Activated naive CD4-positive, alpha-beta T cell treated with anti-CD3 and anti-CD28 coated beads for 36 hours (primary cell): ENCODE data around the gene DAG1. TPM values are rescaled to one million over a fixed set of nuclear protein-coding genes. Genes with fewer than 3 reads are reported as not detected.

Experiments used
- CTCF ChIA-PET: fragments of 350-600 bp; sonication (Branson Sonifier 250); formaldehyde crosslinking; loops from one replicate; lab custom pipeline; 2021; ENCODE audit warnings: antibody characterized with exemption; lab: Charles Lee
- DNase-seq: peaks from one replicate; pipeline ENCODE4 v3.0.0-alpha.2; 2020
- H3K27ac Mint-ChIP-seq: one replicate; pipeline ENCODE4 v1.8.0; 2021; ENCODE audit warnings: mild to moderate bottlenecking, mixed read lengths
- H3K27me3 Mint-ChIP-seq: one replicate; pipeline ENCODE4 v1.8.0; 2021; ENCODE audit warnings: low read depth, mixed read lengths
- H3K36me3 Mint-ChIP-seq: one replicate; pipeline ENCODE4 v1.8.0; 2021; ENCODE audit warnings: low read depth, mixed read lengths
- H3K4me1 Mint-ChIP-seq: one replicate; pipeline ENCODE4 v1.8.0; 2021; ENCODE audit warnings: low read depth, mixed read lengths
- H3K4me3 Mint-ChIP-seq: one replicate; pipeline ENCODE4 v1.8.0; 2021; ENCODE audit warnings: mild to moderate bottlenecking, moderate library complexity, mixed read lengths
- H3K9me3 Mint-ChIP-seq: one replicate; pipeline ENCODE4 v1.8.0; 2021; ENCODE audit warnings: mixed read lengths
- intact Hi-C: fragments of 100-400 bp; cut with micrococcal nuclease; formaldehyde crosslinking; loops from one replicate; pipeline ENCODE4 v1.15.1; 2023
- total RNA-seq, 2 experiments: library from RNA; stranded (reverse); gene quantifications; one replicate each; pipeline ENCODE4 v1.2.3, GENCODE V29; 2021

The DAG1 gene
- total RNA-seq: 1 to 10 TPM; 6.9 to 8.2 TPM

DNA sequence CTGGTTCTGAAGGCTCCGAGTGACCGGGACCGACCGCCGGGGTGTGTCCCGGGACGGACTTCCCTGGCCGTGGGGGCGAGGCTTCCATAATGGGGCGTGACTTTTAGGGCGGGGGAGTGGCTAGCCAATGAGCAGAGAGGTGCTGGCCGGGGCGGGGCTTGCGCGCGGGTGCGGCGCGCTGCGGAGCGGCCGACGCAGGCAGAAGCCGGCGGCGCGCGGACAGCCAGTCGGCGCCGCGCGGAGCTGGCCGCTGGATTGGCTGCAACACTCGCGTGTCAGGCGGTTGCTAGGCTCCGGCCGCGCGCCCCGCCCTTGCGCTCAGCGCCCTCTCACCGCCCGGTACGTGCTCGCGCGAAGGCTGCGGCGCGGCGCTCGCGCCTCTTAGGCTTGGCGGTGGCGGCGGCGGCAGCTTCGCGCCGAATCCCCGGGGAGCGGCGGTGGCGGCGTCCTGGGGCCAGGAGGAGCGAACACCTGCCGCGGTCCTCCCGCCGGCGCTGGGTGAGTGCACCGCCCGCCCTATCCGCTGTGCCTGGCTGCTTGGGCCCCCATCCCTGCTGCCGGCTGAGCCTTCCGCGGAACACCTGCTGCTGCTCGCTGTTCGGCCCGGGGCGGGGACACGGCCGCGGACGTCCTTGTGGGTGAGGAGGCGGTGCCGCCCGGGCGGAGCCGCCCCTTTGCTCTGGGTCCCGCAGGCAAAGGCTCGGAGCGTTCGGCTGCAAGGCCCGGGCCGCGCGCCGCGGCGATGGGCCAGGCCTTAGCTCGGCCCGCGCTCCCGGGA is at the start of gene DAG1:
TSS of gene DAG1 (plus strand) at position 332 of the 778 bp plus-strand sequence. CDS start 40,268 bp downstream, outside the sequence.
- peaks cover 2% of the 10 kb centered on the region for H3K36me3 Mint-ChIP-seq
- peak within 1 kb of the TSS; percentile 83 for H3K4me3 Mint-ChIP-seq
- intact Hi-C loops: loop anchor here (1.0 to 2.0 kb wide), 10 partner anchors 41 to 913 kb away; partner anchors contain the start of genes APEH, IMPDH2, KLHDC8B and NICN1
- H3K4me1 Mint-ChIP-seq: peaks cover 14% of the 10 kb centered on the region
- no peaks in the 10 kb centered on the region for H3K27me3 Mint-ChIP-seq
- H3K27ac Mint-ChIP-seq: peak within 1 kb of the TSS; percentile 85
- DNase-seq: peak; percentile 97
- CTCF ChIA-PET: interaction anchor here (0.5 to 1.4 kb wide), 6 partner anchors 21 to 449 kb away, joined by 3 to 4 read pairs (median 4); partner anchors contain the start of gene NDUFAF3
- no peaks in the 10 kb centered on the region for H3K9me3 Mint-ChIP-seq

DNA sequence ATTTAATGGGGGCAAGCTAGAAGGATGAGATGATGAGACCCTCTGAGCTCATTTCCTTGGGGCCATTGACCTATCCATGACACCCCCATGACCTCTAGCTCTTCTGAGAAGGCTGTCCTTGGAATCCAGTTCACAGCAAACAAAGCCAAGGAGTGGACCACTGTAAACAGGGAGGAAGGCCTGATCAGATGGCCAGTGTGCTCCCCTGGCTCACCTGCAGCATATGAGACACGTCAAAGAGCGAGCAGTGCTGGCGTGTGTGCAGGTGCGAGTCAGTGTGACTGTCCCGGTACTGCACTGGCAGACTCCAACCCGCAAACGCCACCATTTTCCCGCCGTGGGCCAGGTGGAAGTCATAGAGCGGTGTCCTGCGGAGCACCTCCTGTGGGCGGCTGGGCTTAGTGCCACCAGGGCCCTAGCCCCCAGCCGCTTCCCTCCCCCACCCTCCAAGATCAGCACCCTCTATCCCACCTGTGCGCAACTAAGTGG is 48.1 kb upstream of the DAG1 start:
- H3K27me3 Mint-ChIP-seq: no peaks in the 10 kb centered on the region
- H3K27ac Mint-ChIP-seq: no peak overlapping the region
- CTCF ChIA-PET: interaction anchor here (0.6 kb wide), 1 partner anchor 82 kb away, joined by 4 read pairs; the partner anchor contains the start of gene USP4
- no peaks in the 10 kb centered on the region for H3K9me3 Mint-ChIP-seq
- H3K4me1 Mint-ChIP-seq: peaks cover 50% of the 10 kb centered on the region
- H3K36me3 Mint-ChIP-seq: peaks cover 5% of the 10 kb centered on the region
- intact Hi-C loops: loop anchor here (1.0 kb wide), 2 partner anchors 7 to 10 kb away; partner anchors contain the start of genes NICN1 and TCTA
- no peak overlapping the region for H3K4me3 Mint-ChIP-seq
- DNase-seq: peak; percentile 40

DNA sequence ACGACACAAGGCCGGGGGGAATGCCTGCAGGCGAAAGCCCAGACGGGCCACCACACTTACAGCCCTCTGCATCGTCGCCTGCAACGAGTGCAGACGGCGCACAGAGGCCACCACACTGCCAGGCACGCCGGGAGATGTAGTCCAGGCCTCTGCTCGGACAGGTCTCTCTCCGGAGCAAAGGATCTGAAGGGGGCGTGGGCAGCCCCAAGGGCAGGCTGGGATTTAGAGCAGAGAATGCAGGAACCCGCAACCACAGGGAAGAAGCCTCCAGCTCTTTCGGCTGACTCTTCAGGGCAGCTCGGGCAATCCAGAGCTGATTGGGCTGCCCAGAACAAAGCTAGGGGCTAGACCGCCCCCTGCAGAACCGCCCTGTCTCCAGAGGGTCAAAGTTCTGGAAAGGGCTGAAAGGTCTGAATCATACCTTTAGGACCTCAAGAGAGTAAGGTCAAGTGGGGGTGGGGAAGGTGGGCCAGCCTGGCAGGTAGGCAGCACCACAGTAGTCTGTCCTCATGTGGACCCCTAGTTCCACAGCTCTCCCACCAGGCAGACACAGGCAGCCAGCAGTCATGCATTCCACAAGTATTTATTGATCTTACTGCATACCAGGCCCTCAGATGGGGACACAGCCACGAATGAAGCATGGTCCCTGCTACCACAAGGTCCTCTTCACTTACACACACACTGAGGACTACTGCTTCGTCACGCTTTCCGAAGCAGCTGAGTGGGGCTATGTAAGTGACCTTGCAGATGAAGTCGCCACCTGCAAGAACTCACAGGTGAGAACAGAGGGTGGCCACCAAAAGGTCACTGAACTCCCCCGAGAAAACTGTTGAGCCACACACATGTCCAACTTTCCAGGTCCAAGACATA is 47.5 kb upstream of the DAG1 start, which contains the start of gene AMT:
TSS of gene AMT (minus strand) at position 95 of the 870 bp plus-strand sequence. CDS start at position 72, 23 bp downstream.
- Mint-ChIP-seq H3K36me3 (peaks cover 5% of the 10 kb centered on the region), H3K9me3 (no peaks in the 10 kb centered on the region), H3K27me3 (no peaks in the 10 kb centered on the region), H3K4me3 (no peak within 1 kb of the TSS), H3K27ac (no peak within 1 kb of the TSS), H3K4me1 (peaks cover 44% of the 10 kb centered on the region)
- DNase-seq: no peak
- intact Hi-C loops: no loop called here
- CTCF ChIA-PET: interaction anchor here (0.6 kb wide), 1 partner anchor 29 kb away, joined by 3 read pairs; no protein-coding TSS in a partner anchor

DNA sequence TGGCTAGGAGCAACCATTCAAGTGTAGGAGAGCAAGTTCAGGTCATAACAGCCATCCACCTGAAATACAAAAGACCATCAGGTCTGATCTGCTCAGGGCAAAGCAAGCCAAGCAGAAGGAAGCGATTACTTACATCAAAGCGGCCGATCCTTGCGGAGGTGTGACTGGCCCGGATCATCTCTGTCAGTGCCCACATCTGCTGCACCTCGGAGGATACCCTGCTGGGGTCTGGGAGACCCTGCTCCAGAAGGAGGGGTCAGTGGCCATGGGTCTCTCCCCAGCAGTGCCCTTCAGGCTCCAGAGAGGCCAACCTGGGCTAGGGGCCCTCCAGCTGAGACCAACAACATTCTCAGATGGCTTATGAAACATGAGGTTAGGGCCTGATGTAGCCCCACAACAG is 45.3 kb upstream of the DAG1 start:
- H3K27ac Mint-ChIP-seq: no peak overlapping the region
- intact Hi-C loops: no loop called here
- H3K27me3 Mint-ChIP-seq: no peaks in the 10 kb centered on the region
- H3K4me3 Mint-ChIP-seq: no peak overlapping the region
- H3K36me3 Mint-ChIP-seq: peaks cover 3% of the 10 kb centered on the region
- peaks cover 43% of the 10 kb centered on the region for H3K4me1 Mint-ChIP-seq
- CTCF ChIA-PET: interaction anchor here (0.9 to 1.6 kb wide), 2 partner anchors 9 to 85 kb away, joined by 3 to 6 read pairs; partner anchors contain the start of gene USP4
- no peak for DNase-seq
- H3K9me3 Mint-ChIP-seq: no peaks in the 10 kb centered on the region

DNA sequence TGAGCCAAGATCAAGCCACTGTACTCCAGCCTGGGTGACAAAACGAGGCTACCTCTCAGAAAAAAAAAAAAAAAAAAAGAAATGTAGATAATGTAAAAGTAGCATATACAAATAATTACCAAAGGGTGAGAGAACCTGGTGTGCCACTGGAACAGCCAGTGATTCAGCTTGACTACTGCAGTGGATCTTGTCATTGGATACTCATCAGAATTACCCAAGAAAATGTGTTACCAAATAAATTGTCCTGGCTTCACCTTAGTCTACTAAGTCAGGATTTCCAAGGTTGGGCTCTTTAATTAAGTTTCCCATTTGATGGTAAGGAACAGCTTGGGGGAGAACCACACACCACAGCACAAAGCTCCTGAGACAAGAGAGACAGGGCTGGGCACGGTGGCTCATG is 42.5 kb upstream of the DAG1 start:
- DNase-seq: no peak
- CTCF ChIA-PET: no interaction called here
- H3K4me3 Mint-ChIP-seq: peak overlapping the region; percentile 90
- H3K27me3 Mint-ChIP-seq: no peaks in the 10 kb centered on the region
- intact Hi-C loops: no loop called here
- H3K4me1 Mint-ChIP-seq: peaks cover 19% of the 10 kb centered on the region
- no peaks in the 10 kb centered on the region for H3K9me3 Mint-ChIP-seq
- peaks cover 3% of the 10 kb centered on the region for H3K36me3 Mint-ChIP-seq
- no peak overlapping the region for H3K27ac Mint-ChIP-seq

DNA sequence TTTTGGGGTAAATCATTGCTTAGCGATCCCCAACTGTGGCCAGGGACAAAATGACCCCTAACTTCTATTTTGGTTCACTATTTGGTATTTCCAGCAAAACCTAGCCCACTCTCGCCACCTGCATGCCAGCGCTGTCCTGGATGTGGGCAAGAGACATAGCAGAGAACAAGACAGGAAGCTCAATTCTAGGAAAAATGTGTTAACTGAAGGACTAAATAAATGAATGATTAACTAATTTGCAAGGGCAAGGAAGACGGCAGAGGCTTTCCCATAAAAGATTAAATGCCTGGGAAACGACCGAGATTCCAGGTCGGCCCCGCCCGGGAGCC is 41.4 kb upstream of the DAG1 start:
- no peaks in the 10 kb centered on the region for H3K27me3 Mint-ChIP-seq
- CTCF ChIA-PET: interaction anchor here (1.1 to 1.6 kb wide), 3 partner anchors 13 to 88 kb away, joined by 3 to 4 read pairs (median 4); partner anchors contain the start of gene USP4
- peak overlapping the region; percentile 90 for H3K4me3 Mint-ChIP-seq
- intact Hi-C loops: loop anchor here (1.0 kb wide), 5 partner anchors 7 to 124 kb away; partner anchors contain the start of genes DAG1, TCTA and USP4
- peak overlapping the region; percentile 93 for H3K27ac Mint-ChIP-seq
- no peaks in the 10 kb centered on the region for H3K9me3 Mint-ChIP-seq
- no peak for DNase-seq
- peaks cover 3% of the 10 kb centered on the region for H3K36me3 Mint-ChIP-seq
- peaks cover 12% of the 10 kb centered on the region for H3K4me1 Mint-ChIP-seq

DNA sequence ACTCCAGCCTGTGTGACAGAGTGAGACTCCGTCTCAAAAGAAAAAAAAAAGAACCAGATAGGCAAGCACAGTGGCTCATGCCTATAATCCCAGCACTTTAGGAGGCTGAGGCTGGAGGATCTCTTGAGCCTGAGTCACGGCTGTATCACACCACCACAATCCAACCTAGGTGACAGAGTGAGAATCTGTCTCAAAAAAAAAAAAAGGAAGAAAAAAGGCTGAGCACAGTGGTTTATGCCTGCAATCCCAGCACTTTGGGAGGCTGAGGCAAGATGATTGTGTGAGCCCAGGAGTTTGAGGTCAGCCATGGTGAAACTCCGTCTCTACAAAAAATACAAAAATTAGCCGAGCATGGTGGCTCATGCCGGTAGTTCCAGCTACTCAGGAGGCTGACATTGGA is 35.3 kb upstream of the DAG1 start:
- Mint-ChIP-seq H3K4me1 (no peaks in the 10 kb centered on the region), H3K27me3 (no peaks in the 10 kb centered on the region), H3K27ac (no peak overlapping the region), H3K4me3 (no peak overlapping the region), H3K9me3 (no peaks in the 10 kb centered on the region), H3K36me3 (no peaks in the 10 kb centered on the region)
- no peak for DNase-seq
- intact Hi-C loops: no loop called here
- CTCF ChIA-PET: no interaction called here

DNA sequence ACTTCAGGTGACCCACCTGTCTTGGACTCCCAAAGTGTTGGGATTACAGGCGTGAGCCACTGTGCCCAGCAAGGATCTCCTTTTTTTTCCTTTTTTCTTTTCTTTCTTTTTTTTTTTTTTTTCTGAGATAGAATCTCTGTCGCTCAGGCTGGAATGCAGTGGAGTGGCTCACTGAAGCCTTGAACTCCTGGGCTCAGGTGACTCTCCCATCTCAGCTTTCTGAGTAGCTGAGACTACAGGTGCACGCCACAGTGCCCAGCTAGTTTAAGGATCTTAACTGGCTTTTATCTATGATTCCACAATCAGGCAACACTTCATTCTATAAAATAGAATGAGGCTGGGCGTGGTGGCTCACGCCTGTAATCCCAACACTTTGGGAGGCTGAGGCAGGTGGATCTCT is 24.7 kb upstream of the DAG1 start:
- no peak for DNase-seq
- Mint-ChIP-seq H3K27ac (no peak overlapping the region), H3K4me1 (peaks cover 15% of the 10 kb centered on the region), H3K36me3 (no peaks in the 10 kb centered on the region), H3K4me3 (no peak overlapping the region), H3K9me3 (no peaks in the 10 kb centered on the region), H3K27me3 (no peaks in the 10 kb centered on the region)
- CTCF ChIA-PET: interaction anchor here (0.7 to 3.0 kb wide), 5 partner anchors 29 to 1170 kb away, joined by 3 to 13 read pairs (median 4); partner anchors contain the start of gene USP4
- intact Hi-C loops: no loop called here

DNA sequence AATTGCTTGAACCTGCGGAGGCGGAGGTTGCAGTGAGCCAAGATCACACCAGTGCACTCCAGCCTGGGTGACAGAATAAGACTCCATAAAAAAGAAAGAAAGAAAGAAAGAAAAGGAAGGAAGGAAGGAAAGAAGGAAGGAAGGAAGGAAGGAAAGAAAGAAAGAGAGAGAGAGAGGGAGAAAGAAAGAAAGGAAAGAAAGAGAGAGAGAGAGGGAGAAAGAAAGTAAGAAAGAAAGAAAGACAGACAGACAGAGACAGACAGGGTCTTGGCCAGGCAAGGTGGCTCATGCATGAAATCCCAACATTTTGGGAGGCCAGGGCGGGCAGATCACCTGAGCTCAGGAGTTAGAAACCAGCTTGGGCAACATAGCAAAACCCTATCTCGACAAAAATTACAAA is 16.4 kb upstream of the DAG1 start:
- H3K27ac Mint-ChIP-seq: no peak overlapping the region
- H3K27me3 Mint-ChIP-seq: no peaks in the 10 kb centered on the region
- no peak for DNase-seq

DNA sequence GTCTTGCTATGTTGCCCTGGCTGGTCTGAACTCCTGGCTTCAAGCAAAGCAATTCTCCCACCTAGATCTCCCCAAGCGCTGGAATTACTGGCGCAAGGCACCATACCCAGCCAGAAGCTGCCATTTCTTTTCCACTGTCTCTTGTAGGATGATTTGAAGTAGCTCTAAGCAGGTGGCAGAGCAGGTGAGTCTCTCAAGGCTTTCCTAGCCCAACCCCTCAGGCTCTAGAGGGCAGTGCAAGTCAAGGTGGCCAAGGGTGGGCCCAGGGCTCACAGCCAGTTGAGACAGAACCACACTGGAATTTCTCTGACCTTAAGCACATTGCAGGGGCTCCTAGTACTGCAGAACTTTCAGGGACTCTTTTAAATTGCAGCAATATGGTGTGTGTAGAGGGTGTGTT is 15.6 kb upstream of the DAG1 start:
- DNase-seq: peak; percentile 30
- Mint-ChIP-seq H3K27me3 (no peaks in the 10 kb centered on the region), H3K4me3 (no peak overlapping the region), H3K9me3 (no peaks in the 10 kb centered on the region), H3K36me3 (no peaks in the 10 kb centered on the region), H3K27ac (no peak overlapping the region), H3K4me1 (no peaks in the 10 kb centered on the region)
- CTCF ChIA-PET: interaction anchor here (0.5 to 1.2 kb wide), 6 partner anchors 10 to 452 kb away, joined by 3 to 10 read pairs (median 4); no protein-coding TSS in a partner anchor
- intact Hi-C loops: loop anchor here (5.0 kb wide), 1 partner anchor 218 kb away; the partner anchor contains the start of gene APEH

More for the DNA sequence above, 16.4 kb upstream of the DAG1 start:
- intact Hi-C loops: loop anchor here (5.0 kb wide), 1 partner anchor 219 kb away; the partner anchor contains the start of gene APEH
- CTCF ChIA-PET: interaction anchor here (0.6 to 1.2 kb wide), 3 partner anchors 10 to 217 kb away, joined by 3 to 10 read pairs (median 4); no protein-coding TSS in a partner anchor
- no peaks in the 10 kb centered on the region for H3K9me3 Mint-ChIP-seq
- peaks cover 6% of the 10 kb centered on the region for H3K4me1 Mint-ChIP-seq
- H3K36me3 Mint-ChIP-seq: no peaks in the 10 kb centered on the region
- H3K4me3 Mint-ChIP-seq: no peak overlapping the region

DNA sequence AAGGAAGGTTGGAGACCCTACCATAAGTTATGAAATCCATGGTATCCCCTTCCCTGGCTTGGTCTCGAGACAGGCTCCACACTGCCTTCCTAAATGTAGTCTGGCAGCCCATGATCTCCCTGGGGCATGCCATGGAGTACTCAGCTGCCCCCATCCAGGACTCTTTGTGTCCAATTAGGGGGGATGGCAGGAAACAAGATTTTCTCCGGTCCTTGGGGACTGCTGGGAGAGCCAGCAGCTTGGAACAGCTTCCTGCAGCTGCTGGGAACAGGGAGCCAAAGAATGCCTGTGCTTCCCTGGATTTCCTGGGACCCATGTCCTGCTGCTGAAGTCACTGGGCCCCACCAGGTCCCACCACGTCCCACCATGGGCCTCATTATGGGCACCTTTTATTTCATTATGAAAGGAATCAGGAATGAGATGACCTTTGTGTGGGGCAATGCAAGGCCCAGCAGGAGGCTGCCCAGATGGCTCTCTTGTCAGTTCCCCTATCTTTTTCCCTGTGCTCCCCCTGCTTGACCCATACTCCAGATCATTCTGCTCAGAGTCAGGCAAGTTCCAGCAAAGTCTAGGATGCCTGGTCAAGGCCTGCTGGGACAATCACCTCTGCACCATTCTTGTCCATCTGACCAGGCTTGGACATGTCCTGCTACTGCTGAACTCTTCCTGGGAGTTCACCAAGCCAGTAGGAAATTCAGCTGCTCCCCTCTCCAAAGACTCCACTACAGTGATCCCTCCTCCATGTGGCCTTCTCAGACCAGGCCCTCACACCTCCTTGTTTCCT is 15.0 kb upstream of the DAG1 start:
- intact Hi-C loops: loop anchor here (5.0 kb wide), 1 partner anchor 217 kb away; the partner anchor contains the start of gene APEH
- no peak for DNase-seq
- no peaks in the 10 kb centered on the region for H3K27me3 Mint-ChIP-seq
- no peaks in the 10 kb centered on the region for H3K4me1 Mint-ChIP-seq
- H3K4me3 Mint-ChIP-seq: no peak overlapping the region
- H3K9me3 Mint-ChIP-seq: no peaks in the 10 kb centered on the region
- no peak overlapping the region for H3K27ac Mint-ChIP-seq
- no peaks in the 10 kb centered on the region for H3K36me3 Mint-ChIP-seq
- CTCF ChIA-PET: interaction anchor here (0.5 to 1.2 kb wide), 4 partner anchors 39 to 452 kb away, joined by 3 to 10 read pairs (median 4); no protein-coding TSS in a partner anchor
